ENCODE measurements around the gene HIVEP2.

DNA sequence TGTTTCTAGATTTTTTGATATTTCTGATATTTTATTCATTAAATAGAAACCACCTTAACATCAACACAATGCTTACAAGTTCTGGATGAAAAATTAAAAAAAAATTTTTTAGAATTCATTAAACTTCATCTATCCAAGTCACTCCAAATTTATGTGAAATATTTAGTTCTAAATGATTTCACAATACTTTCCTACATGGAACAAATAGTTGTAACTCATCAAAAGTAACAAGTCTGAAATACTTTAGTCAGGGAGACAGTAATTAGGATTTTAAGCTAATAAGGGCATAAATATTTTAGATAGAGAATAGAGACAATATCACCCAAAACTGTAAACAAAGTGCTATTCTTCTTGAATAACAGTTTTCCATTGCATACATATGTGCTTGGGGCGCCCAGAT, 147.8 kb downstream of the HIVEP2 start:
- TF ChIP-seq POLR2A (IDR thresholded peaks at IDR 0.05; ENCODE audit: low read length) (no peak), CHD2 (IDR thresholded peaks at IDR 0.05; ENCODE audit: low read length, partially characterized antibody) (no peak)
- TF ChIP-seq, protein P1, sequence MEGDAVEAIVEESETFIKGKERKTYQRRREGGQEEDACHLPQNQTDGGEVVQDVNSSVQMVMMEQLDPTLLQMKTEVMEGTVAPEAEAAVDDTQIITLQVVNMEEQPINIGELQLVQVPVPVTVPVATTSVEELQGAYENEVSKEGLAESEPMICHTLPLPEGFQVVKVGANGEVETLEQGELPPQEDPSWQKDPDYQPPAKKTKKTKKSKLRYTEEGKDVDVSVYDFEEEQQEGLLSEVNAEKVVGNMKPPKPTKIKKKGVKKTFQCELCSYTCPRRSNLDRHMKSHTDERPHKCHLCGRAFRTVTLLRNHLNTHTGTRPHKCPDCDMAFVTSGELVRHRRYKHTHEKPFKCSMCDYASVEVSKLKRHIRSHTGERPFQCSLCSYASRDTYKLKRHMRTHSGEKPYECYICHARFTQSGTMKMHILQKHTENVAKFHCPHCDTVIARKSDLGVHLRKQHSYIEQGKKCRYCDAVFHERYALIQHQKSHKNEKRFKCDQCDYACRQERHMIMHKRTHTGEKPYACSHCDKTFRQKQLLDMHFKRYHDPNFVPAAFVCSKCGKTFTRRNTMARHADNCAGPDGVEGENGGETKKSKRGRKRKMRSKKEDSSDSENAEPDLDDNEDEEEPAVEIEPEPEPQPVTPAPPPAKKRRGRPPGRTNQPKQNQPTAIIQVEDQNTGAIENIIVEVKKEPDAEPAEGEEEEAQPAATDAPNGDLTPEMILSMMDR (IDR thresholded peaks at IDR 0.05): no peak
